H9 (cell line): ENCODE measurements around the gene SLC30A1. TPM values are rescaled to one million over a fixed set of nuclear protein-coding genes. Genes with fewer than 3 reads are reported as not detected.
A peak's percentile ranks its signal among the peaks of the same experiment; 100 is the strongest.

ENCODE experiments used
- DNase-seq: peaks from one replicate; pipeline ENCODE4 v3.0.0-alpha.2; 2017
- H2AFZ ChIP-seq: one replicate; pipeline ENCODE4 v1.6.1; 2013; ENCODE audit warnings: mild to moderate bottlenecking, low read length, control low read depth, moderate library complexity
- H2AK5ac ChIP-seq: 2 replicates; pipeline ENCODE4 v1.6.1; 2013; ENCODE audit warnings: low read length, control low read depth, mixed read lengths; ENCODE audit not compliant: insufficient read length
- H2BK120ac ChIP-seq: one replicate; pipeline ENCODE4 v1.6.1; 2013; ENCODE audit warnings: low read depth, mild to moderate bottlenecking, low read length, control low read depth, inconsistent platforms; ENCODE audit not compliant: poor library complexity, severe bottlenecking
- H2BK12ac ChIP-seq: 2 replicates; pipeline ENCODE4 v1.6.1; 2013; ENCODE audit warnings: low read length, control low read depth, mixed read lengths, low read depth; ENCODE audit not compliant: insufficient read length
- H2BK15ac ChIP-seq: 2 replicates; pipeline ENCODE4 v1.6.1; 2013; ENCODE audit warnings: low read depth, low read length, control low read depth
- H2BK20ac ChIP-seq: one replicate; pipeline ENCODE4 v1.6.1; 2013; ENCODE audit warnings: low read depth, mild to moderate bottlenecking, low read length, control low read depth, inconsistent platforms; ENCODE audit not compliant: poor library complexity, severe bottlenecking
- H2BK5ac ChIP-seq: 2 replicates; pipeline ENCODE4 v1.6.1; 2013; ENCODE audit warnings: low read length, control low read depth, mixed read lengths; ENCODE audit not compliant: insufficient read length
- H3K14ac ChIP-seq: 2 replicates; pipeline ENCODE4 v1.6.1; 2013; ENCODE audit warnings: low read length, control low read depth; ENCODE audit not compliant: insufficient read depth
- H3K18ac ChIP-seq: 2 replicates; pipeline ENCODE4 v1.6.1; 2013; ENCODE audit warnings: low read depth, mild to moderate bottlenecking, mixed read lengths, low read length, control low read depth; ENCODE audit not compliant: insufficient read length
- H3K23ac ChIP-seq: 2 replicates; pipeline ENCODE4 v1.6.1; 2013; ENCODE audit warnings: low read length, control low read depth, mixed read lengths, low read depth; ENCODE audit not compliant: insufficient read length
- H3K23me2 ChIP-seq: 2 replicates; pipeline ENCODE4 v1.6.1; 2013; ENCODE audit warnings: low read depth, mild to moderate bottlenecking, mixed read lengths, low read length, control low read depth; ENCODE audit not compliant: insufficient read length, poor library complexity, severe bottlenecking
- H3K27ac ChIP-seq: 2 replicates; pipeline ENCODE4 v1.5.1; 2013; ENCODE audit warnings: low read length, control low read depth, mixed read lengths, low read depth; ENCODE audit not compliant: insufficient read length
- H3K27me3 ChIP-seq: 2 replicates; pipeline ENCODE4 v1.6.1; 2013; ENCODE audit warnings: low read length, control low read depth, inconsistent platforms; ENCODE audit not compliant: insufficient read depth
- H3K4ac ChIP-seq: 2 replicates; pipeline ENCODE4 v1.6.1; 2013; ENCODE audit warnings: low read depth, mild to moderate bottlenecking, control low read depth, inconsistent platforms, low read length, moderate library complexity
- H3K4me1 ChIP-seq: 2 replicates; pipeline ENCODE4 v1.6.1; 2013; ENCODE audit warnings: low read length, control low read depth, inconsistent platforms; ENCODE audit not compliant: insufficient read depth
- H3K4me2 ChIP-seq: 2 replicates; pipeline ENCODE4 v1.6.1; 2013; ENCODE audit warnings: low read length, control low read depth, mixed read lengths; ENCODE audit not compliant: insufficient read length, insufficient read depth
- H3K56ac ChIP-seq: 2 replicates; pipeline ENCODE4 v1.6.1; 2013; ENCODE audit warnings: low read depth, mild to moderate bottlenecking, mixed read lengths, low read length, control low read depth; ENCODE audit not compliant: insufficient read length
- H3K79me1 ChIP-seq: 2 replicates; pipeline ENCODE4 v1.6.1; 2013; ENCODE audit warnings: low read depth, mild to moderate bottlenecking, moderate library complexity, low read length, control low read depth, inconsistent platforms; ENCODE audit not compliant: insufficient read depth, poor library complexity, severe bottlenecking
- H3K79me2 ChIP-seq: 2 replicates; pipeline ENCODE4 v1.6.1; 2013; ENCODE audit warnings: low read length, control low read depth, inconsistent platforms; ENCODE audit not compliant: insufficient read depth
- H3K9ac ChIP-seq: 2 replicates; pipeline ENCODE4 v1.6.1; 2013; ENCODE audit warnings: low read length, control low read depth, mixed read lengths; ENCODE audit not compliant: insufficient read length; ENCODE audit errors: extremely low read depth
- H3K9me3 ChIP-seq: one replicate; pipeline ENCODE4 v1.6.1; 2013; ENCODE audit warnings: low read depth, low read length, inconsistent platforms; ENCODE audit not compliant: control insufficient read depth
- H3T11ph ChIP-seq: one replicate; pipeline ENCODE4 v1.6.1; 2013; ENCODE audit warnings: mild to moderate bottlenecking, low read length, control low read depth, inconsistent platforms
- H4K20me1 ChIP-seq: one replicate; pipeline ENCODE4 v1.6.1; 2013; ENCODE audit not compliant: control insufficient read depth, insufficient read length, insufficient read depth
- H4K5ac ChIP-seq: 2 replicates; pipeline ENCODE4 v1.6.1; 2013; ENCODE audit warnings: low read depth, mild to moderate bottlenecking, mixed read lengths, low read length, control low read depth; ENCODE audit not compliant: insufficient read length
- H4K8ac ChIP-seq: replicated peaks from 2 replicates; pipeline ENCODE4 v1.6.1; 2013; ENCODE audit warnings: low read length, control low read depth, mixed read lengths, low read depth; ENCODE audit not compliant: insufficient read length
- H4K91ac ChIP-seq: 2 replicates; pipeline ENCODE4 v1.6.1; 2013; ENCODE audit warnings: low read depth, mild to moderate bottlenecking, moderate library complexity, mixed read lengths, low read length, control low read depth; ENCODE audit not compliant: insufficient read length
- H3K27ac Mint-ChIP-seq, 3 experiments: 2 replicates in 2 of 3; 3 replicates in 1 of 3; pipeline ENCODE4 v1.8.0; 2020 to 2021; ENCODE audit warnings: mixed read lengths in 3 of 3, mild to moderate bottlenecking in 1 of 3, moderate library complexity in 1 of 3
- H3K27me3 Mint-ChIP-seq: 2 replicates; pipeline ENCODE4 v1.8.0; 2021; ENCODE audit warnings: low read depth, mild to moderate bottlenecking, moderate library complexity, mixed read lengths
- H3K36me3 Mint-ChIP-seq, 3 experiments: 2 replicates in 2 of 3; 3 replicates in 1 of 3; pipeline ENCODE4 v1.8.0; 2020 to 2021; ENCODE audit warnings: low read depth in 3 of 3, mixed read lengths in 3 of 3; ENCODE audit not compliant: insufficient read depth in 1 of 3
- H3K4me1 Mint-ChIP-seq, 2 experiments: 2 replicates each; pipeline ENCODE4 v1.8.0; 2020; ENCODE audit warnings: mixed read lengths in 2 of 2
- H3K4me3 Mint-ChIP-seq, 2 experiments: 2 replicates in 1 of 2; 3 replicates in 1 of 2; pipeline ENCODE4 v1.8.0; 2020 to 2021; ENCODE audit warnings: mild to moderate bottlenecking in 2 of 2, mixed read lengths in 2 of 2, moderate library complexity in 1 of 2
- H3K9me3 Mint-ChIP-seq, 2 experiments: 2 replicates in 1 of 2; 3 replicates in 1 of 2; pipeline ENCODE4 v1.8.0; 2020; ENCODE audit warnings: mild to moderate bottlenecking in 2 of 2, mixed read lengths in 2 of 2, moderate library complexity in 1 of 2
- CTCF ChIP-seq: fragments of 200-600 bp; sonication (generic); conservative IDR thresholded peaks from 3 replicates; pipeline ENCODE4 v1.8.0; 2021; ENCODE audit warnings: antibody characterized with exemption, mild to moderate bottlenecking
- WGBS: extraction: QIAGEN DNeasy Blood & Tissue Kit; methylation state at CpG from one replicate; pipeline ENCODE4 v1.1.7; 2013; ENCODE audit warnings: missing lambda C conversion rate, low lambda C conversion rate, mixed read lengths; ENCODE audit not compliant: insufficient read length; ENCODE audit errors: extremely low coverage; 5-methylcytosine and 5-hydroxymethylcytosine counted together
- total RNA-seq: library from RNA; stranded (reverse); gene quantifications from 2 replicates; pipeline ENCODE4 v1.2.1, GENCODE V29; 2021

Gene SLC30A1
- total RNA-seq, 1 experiment from 2014 or later, result 17.1 TPM

GRCh38 chr1:211577819-211578639 lies 932 bp downstream of the SLC30A1 start:
- no peak overlapping the region for H4K8ac ChIP-seq
- H2BK12ac ChIP-seq, result no peak overlapping the region
- no peak overlapping the region for H3K27ac Mint-ChIP-seq
- peaks cover 14% of the 10 kb centered on the region for H3K23me2 ChIP-seq
- H2AFZ ChIP-seq, result no peak overlapping the region
- H2BK120ac ChIP-seq, result no peak overlapping the region
- no peak overlapping the region for H4K91ac ChIP-seq
- no peak overlapping the region for H3K56ac ChIP-seq
- no peak overlapping the region for H3K27ac ChIP-seq
- H3K4me1 ChIP-seq, result peaks cover 3% of the 10 kb centered on the region; the same call in 1 of the 2 replicates
- no peak overlapping the region for H3T11ph ChIP-seq
- peak; percentile 83 for TF ChIP-seq CTCF
- no CpG with 5 or more reads among the region's 75 CpGs for WGBS
- no peaks in the 10 kb centered on the region for H3K79me1 ChIP-seq
- H2BK15ac ChIP-seq, result no peak overlapping the region
- peak overlapping the region; percentile 56 for H3K14ac ChIP-seq
- peaks cover 36 to 45% of the 10 kb centered on the region in 2 experiments for H3K4me1 Mint-ChIP-seq
- peak overlapping the region; percentile 98 for H3K4me2 ChIP-seq
- DNase-seq, result peak; percentile 91
- no peak overlapping the region for H3K23ac ChIP-seq
- no peaks in the 10 kb centered on the region; the same call in 1 of the 2 replicates for H3K27me3 Mint-ChIP-seq
- no peak overlapping the region for H2AK5ac ChIP-seq
- no peaks in the 10 kb centered on the region for H3K9me3 ChIP-seq
- no peaks in the 10 kb centered on the region; a peak in 1 of 5 replicates for H3K9me3 Mint-ChIP-seq
- H3K27me3 ChIP-seq, result no peaks in the 10 kb centered on the region
- H4K20me1 ChIP-seq, result no peaks in the 10 kb centered on the region
- H3K18ac ChIP-seq, result no peak overlapping the region
- peaks cover 2 to 18% (median 18%) of the 10 kb centered on the region in 3 experiments for H3K36me3 Mint-ChIP-seq
- peak overlapping the region; percentile 89 to 97 for H3K4me3 Mint-ChIP-seq
- H3K79me2 ChIP-seq, result peaks cover 12% of the 10 kb centered on the region; the same call in 1 of the 2 replicates
- no peak overlapping the region for H2BK20ac ChIP-seq
- no peak overlapping the region for H3K4ac ChIP-seq
- no peak overlapping the region for H4K5ac ChIP-seq
- peak overlapping the region; percentile 72 for H3K9ac ChIP-seq
- H2BK5ac ChIP-seq, result no peak overlapping the region
